HepG2 (cell line): ENCODE results near the gene ADAMTS13. TPM values are rescaled to one million over a fixed set of nuclear protein-coding genes. Genes with fewer than 3 reads are reported as not detected.

ENCODE experiments used
- AHR ChIP-seq: IDR thresholded peaks from 2 replicates; pipeline ENCODE4 v1.6.1; 2018; ENCODE audit warnings: missing genetic modification reagents, missing compliant biosample characterization
- ASH2L ChIP-seq: fragments of 300-600, 200-600 bp; sonication (generic); IDR thresholded peaks from 2 replicates; pipeline ENCODE4 v1.7.0; 2017; ENCODE audit warnings: low read depth, mild to moderate bottlenecking, moderate library complexity, mixed read lengths, low read length; ENCODE audit not compliant: insufficient read length
- EP300 ChIP-seq, 3 experiments: sonication (generic) in 1 of 3; formaldehyde crosslinking in 1 of 3; IDR thresholded peaks; 2 replicates each; pipeline versions ENCODE4 v1.5.1 to v1.6.1; 2011 to 2020; ENCODE audit warnings: low read depth in 2 of 3, low read length in 2 of 3, borderline replicate concordance in 1 of 3, improper control_type of control experiment in 1 of 3, mild to moderate bottlenecking in 1 of 3, missing genetic modification reagents in 1 of 3, moderate library complexity in 1 of 3
- HDAC2 ChIP-seq: sonication (generic); formaldehyde crosslinking; IDR thresholded peaks from 2 replicates; pipeline ENCODE4 v1.4.0; 2020; ENCODE audit warnings: missing genetic modification reagents
- IRF2 ChIP-seq: IDR thresholded peaks from 2 replicates; pipeline ENCODE4 v1.6.1; 2018; ENCODE audit warnings: missing genetic modification reagents, missing compliant biosample characterization
- IRX3 ChIP-seq: sonication (generic); formaldehyde crosslinking; IDR thresholded peaks from 2 replicates; pipeline ENCODE4 v1.8.1; 2023; ENCODE audit warnings: mild to moderate bottlenecking, low read depth, missing genetic modification reagents, borderline replicate concordance
- MEIS2 ChIP-seq: sonication (generic); formaldehyde crosslinking; IDR thresholded peaks from 2 replicates; pipeline ENCODE4 v1.9.0; 2021; ENCODE audit warnings: mild to moderate bottlenecking, missing genetic modification reagents
- MTF2 ChIP-seq: sonication (generic); formaldehyde crosslinking; IDR thresholded peaks from 2 replicates; pipeline ENCODE4 v1.5.0; 2020; ENCODE audit warnings: missing genetic modification reagents, borderline replicate concordance
- PAXIP1 ChIP-seq: sonication (generic); formaldehyde crosslinking; conservative IDR thresholded peaks from 2 replicates; pipeline ENCODE4 v1.4.0; 2020; ENCODE audit warnings: mild to moderate bottlenecking, missing genetic modification reagents, moderate library complexity
- RAD21 ChIP-seq: fragments of 450-650 bp; formaldehyde crosslinking; IDR thresholded peaks from 2 replicates; pipeline ENCODE4 v1.5.0; 2020; ENCODE audit warnings: mild to moderate bottlenecking
- SNAI1 ChIP-seq: sonication (generic); formaldehyde crosslinking; IDR thresholded peaks from 2 replicates; pipeline ENCODE4 v1.5.0; 2020; ENCODE audit warnings: mild to moderate bottlenecking, missing genetic modification reagents, borderline replicate concordance
- THYN1 ChIP-seq: sonication (generic); formaldehyde crosslinking; IDR thresholded peaks from 2 replicates; pipeline ENCODE4 v1.8.1; 2023; ENCODE audit warnings: low read depth, mild to moderate bottlenecking, moderate library complexity, missing genetic modification reagents, borderline replicate concordance
- U2AF1 ChIP-seq: fragments of 200-400 bp; formaldehyde crosslinking; optimal IDR thresholded peaks from 2 replicates; pipeline ENCODE3; 2017; ENCODE audit warnings: mild to moderate bottlenecking, low read depth, low read length
- ZIK1 ChIP-seq: sonication (generic); formaldehyde crosslinking; IDR thresholded peaks from 2 replicates; pipeline ENCODE4 v1.5.0; 2020; ENCODE audit warnings: mild to moderate bottlenecking, low read depth, missing genetic modification reagents, borderline replicate concordance
- ZNF138 ChIP-seq: sonication (generic); formaldehyde crosslinking; IDR thresholded peaks from 2 replicates; pipeline ENCODE4 v1.5.0; 2020; ENCODE audit warnings: mild to moderate bottlenecking, low read depth, missing genetic modification reagents
- ZNF580 ChIP-seq: IDR thresholded peaks from 2 replicates; pipeline ENCODE4 v1.6.1; 2016; ENCODE audit warnings: low read depth, borderline replicate concordance
- ZNF607 ChIP-seq: sonication (generic); formaldehyde crosslinking; IDR thresholded peaks from 2 replicates; pipeline ENCODE4 v1.5.1; 2020; ENCODE audit warnings: missing genetic modification reagents, mild to moderate bottlenecking, borderline replicate concordance
- ZNF629 ChIP-seq: sonication (generic); formaldehyde crosslinking; conservative IDR thresholded peaks from 2 replicates; pipeline ENCODE4 v1.5.0; 2020; ENCODE audit warnings: missing genetic modification reagents
- ZNF724P ChIP-seq: sonication (generic); formaldehyde crosslinking; IDR thresholded peaks from 2 replicates; pipeline ENCODE4 v1.8.0; 2022; ENCODE audit warnings: missing genetic modification reagents, borderline replicate concordance
- polyA plus RNA-seq, 8 experiments: library from polyadenylated mRNA; depleted of rRNA in 3 of 8; stranded (reverse) in 7 of 8; unstranded in 1 of 8; fragments of >200 nt; fragmentation: Illumina TruSeq in 4 of 8; extraction: Trizol in 4 of 8; gene quantifications; 2 replicates each; pipeline versions ENCODE4 v1.2.1 to v1.2.3, GENCODE V29; 2011 to 2016; ENCODE audit warnings: low read depth in 4 of 8, missing spikeins in 1 of 8, mixed read lengths in 1 of 8; ENCODE audit not compliant: insufficient read depth in 1 of 8
- total RNA-seq, 5 experiments: library from RNA; depleted of rRNA; stranded (reverse); fragments of >200 nt; fragmentation: Illumina TruSeq; extraction: Trizol; gene quantifications; 2 replicates each; pipeline ENCODE4 v1.2.3, GENCODE V29; 2016; ENCODE audit warnings: low read depth in 1 of 5
- TF ChIP-seq, protein P1 (sequence below), 2 experiments: sonication (generic) in 1 of 2; formaldehyde crosslinking in 1 of 2; IDR thresholded peaks; 2 replicates each; pipeline versions ENCODE4 v1.4.0 to v1.6.1; 2018 to 2020; ENCODE audit warnings: missing genetic modification reagents in 2 of 2, borderline replicate concordance in 1 of 2, low read depth in 1 of 2, mild to moderate bottlenecking in 1 of 2, missing biosample characterization in 1 of 2
- TF ChIP-seq, protein P2 (sequence below): sonication (generic); IDR thresholded peaks from 2 replicates; pipeline ENCODE4 v1.6.1; 2016; ENCODE audit warnings: low read depth, borderline replicate concordance

Gene ADAMTS13
- total and polyA plus RNA-seq, 2 of the 13 experiments (the other 11 are each of a cell fraction or from before 2014, with no cell fraction given), result 0.91 to 4.5 TPM

GRCh38 chr9:133460405-133461175 lies 38.4 kb downstream of the ADAMTS13 start (continued):
- TF ChIP-seq ZNF629 (no peak; the same call in 1 of the 2 replicates), IRX3 (CRISPR knock-in tag) (no peak), ZNF607 (CRISPR knock-in tag) (0 out of 2 replicates have a peak, but pooled peaks have one; percentile 38), ASH2L (peak; percentile 35), ZNF724P (CRISPR knock-in tag) (peak; percentile 95), AHR (CRISPR knock-in tag) (peak; percentile 21; the same call in 1 of the 2 replicates), EP300 (IDR thresholded peaks at IDR 0.05; ENCODE audit: low read depth in 2 of 2, low read length in 2 of 2) (peak in 1 of 2 experiments; percentile 68; a peak in 2 of 4 replicates), EP300 (CRISPR knock-in tag; IDR thresholded peaks at IDR 0.05; ENCODE audit: borderline replicate concordance) (peak; percentile 60; the same call in 1 of the 2 replicates), U2AF1 (no peak), IRF2 (CRISPR knock-in tag) (peak; percentile 46; the same call in 1 of the 2 replicates), ZNF580 (CRISPR knock-in tag) (no peak), MEIS2 (CRISPR knock-in tag) (no peak; the same call in 1 of the 2 replicates), MTF2 (CRISPR knock-in tag) (no peak), RAD21 (CRISPR knock-in tag) (peak; percentile 37), ZIK1 (CRISPR knock-in tag) (0 out of 2 replicates have a peak, but pooled peaks have one; percentile 44), THYN1 (CRISPR knock-in tag) (no peak), SNAI1 (CRISPR knock-in tag) (no peak), PAXIP1 (CRISPR knock-in tag) (peak; percentile 91), HDAC2 (peak; percentile 87), ZNF138 (CRISPR knock-in tag) (no peak; the same call in 1 of the 2 replicates)
- TF ChIP-seq, protein P1, sequence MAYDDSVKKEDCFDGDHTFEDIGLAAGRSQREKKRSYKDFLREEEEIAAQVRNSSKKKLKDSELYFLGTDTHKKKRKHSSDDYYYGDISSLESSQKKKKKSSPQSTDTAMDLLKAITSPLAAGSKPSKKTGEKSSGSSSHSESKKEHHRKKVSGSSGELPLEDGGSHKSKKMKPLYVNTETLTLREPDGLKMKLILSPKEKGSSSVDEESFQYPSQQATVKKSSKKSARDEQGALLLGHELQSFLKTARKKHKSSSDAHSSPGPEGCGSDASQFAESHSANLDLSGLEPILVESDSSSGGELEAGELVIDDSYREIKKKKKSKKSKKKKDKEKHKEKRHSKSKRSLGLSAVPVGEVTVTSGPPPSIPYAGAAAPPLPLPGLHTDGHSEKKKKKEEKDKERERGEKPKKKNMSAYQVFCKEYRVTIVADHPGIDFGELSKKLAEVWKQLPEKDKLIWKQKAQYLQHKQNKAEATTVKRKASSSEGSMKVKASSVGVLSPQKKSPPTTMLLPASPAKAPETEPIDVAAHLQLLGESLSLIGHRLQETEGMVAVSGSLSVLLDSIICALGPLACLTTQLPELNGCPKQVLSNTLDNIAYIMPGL (CRISPR knock-in tag; IDR thresholded peaks at IDR 0.05; ENCODE audit: borderline replicate concordance in 1 of 2, low read depth in 1 of 2), result peak; percentile 26 to 34; a peak in 3 of 4 replicates
- TF ChIP-seq, protein P2, sequence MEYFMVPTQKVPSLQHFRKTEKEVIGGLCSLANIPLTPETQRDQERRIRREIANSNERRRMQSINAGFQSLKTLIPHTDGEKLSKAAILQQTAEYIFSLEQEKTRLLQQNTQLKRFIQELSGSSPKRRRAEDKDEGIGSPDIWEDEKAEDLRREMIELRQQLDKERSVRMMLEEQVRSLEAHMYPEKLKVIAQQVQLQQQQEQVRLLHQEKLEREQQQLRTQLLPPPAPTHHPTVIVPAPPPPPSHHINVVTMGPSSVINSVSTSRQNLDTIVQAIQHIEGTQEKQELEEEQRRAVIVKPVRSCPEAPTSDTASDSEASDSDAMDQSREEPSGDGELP, result peak; percentile 96
